Stimulated activated naive CD4-positive, alpha-beta T cell (primary cell): ENCODE results near the gene FYTTD1.
"Not testable (repeated sequence)": the region's sequence is repeated elsewhere in the genome, so short reads cannot be mapped to it uniquely, and the experiment has no call there.

ENCODE experiments used
- DNase-seq, 6 experiments: peaks; one replicate each; lab custom pipeline; 2025; lab: John Stamatoyannopoulos, UW

The FYTTD1 gene

GRCh38 chr3:197749601-197750395 lies at the start of gene FYTTD1:
Gene FYTTD1, plus strand, starts transcription at chr3:197749883. Its CDS starts 89 bp downstream, at chr3:197749972.
- peak; percentile 77 to 93 (median 85) for DNase-seq

GRCh38 chr3:197700095-197700494 lies 49.6 kb upstream of the FYTTD1 start:
- DNase-seq, result no peak

GRCh38 chr3:197701841-197702240 lies 47.8 kb upstream of the FYTTD1 start:
- no peak for DNase-seq

GRCh38 chr3:197706658-197707057 lies 43.0 kb upstream of the FYTTD1 start:
- no peak for DNase-seq

GRCh38 chr3:197709135-197709534 lies 40.5 kb upstream of the FYTTD1 start:
- DNase-seq, result no peak

GRCh38 chr3:197710965-197711364 lies 38.7 kb upstream of the FYTTD1 start:
- DNase-seq, result not testable (repeated sequence)

- DNase-seq, result peak; percentile 66 to 91 (median 88)
Measured at GRCh38 chr3:197711973-197712707, 37.5 kb upstream of the FYTTD1 start.

- DNase-seq, result no peak
Measured at GRCh38 chr3:197713477-197713822, 36.2 kb upstream of the FYTTD1 start.

GRCh38 chr3:197714251-197714650 lies 35.4 kb upstream of the FYTTD1 start:
- DNase-seq, result no peak

- no peak for DNase-seq
Measured at GRCh38 chr3:197718891-197719290, 30.8 kb upstream of the FYTTD1 start.

GRCh38 chr3:197720694-197721093 lies 29.0 kb upstream of the FYTTD1 start:
- no peak for DNase-seq

GRCh38 chr3:197722734-197723133 lies 26.9 kb upstream of the FYTTD1 start:
- DNase-seq, result no peak

- not testable (repeated sequence) for DNase-seq
Measured at GRCh38 chr3:197727878-197728277, 21.8 kb upstream of the FYTTD1 start.

GRCh38 chr3:197728487-197728886 lies 21.2 kb upstream of the FYTTD1 start:
- DNase-seq, result no peak

- peak in 1 of 6 experiments; percentile 22 for DNase-seq
Measured at GRCh38 chr3:197730200-197730599, 19.5 kb upstream of the FYTTD1 start.

GRCh38 chr3:197730770-197731169 lies 18.9 kb upstream of the FYTTD1 start:
- DNase-seq, result not testable (repeated sequence)

GRCh38 chr3:197731483-197731882 lies 18.2 kb upstream of the FYTTD1 start:
- DNase-seq, result not testable (repeated sequence)

GRCh38 chr3:197733042-197733441 lies 16.6 kb upstream of the FYTTD1 start:
- no peak for DNase-seq

- DNase-seq, result no peak
Measured at GRCh38 chr3:197734667-197735318, 14.9 kb upstream of the FYTTD1 start.

- peak in 3 of 6 experiments; percentile 24 to 55 (median 35) for DNase-seq
Measured at GRCh38 chr3:197736010-197736490, 13.6 kb upstream of the FYTTD1 start.

- DNase-seq, result peak; percentile 89 to 92 (median 91)
Measured at GRCh38 chr3:197736491-197737318, 13.0 kb upstream of the FYTTD1 start, which contains the start of gene RUBCN. Gene RUBCN, minus strand, starts transcription at chr3:197736904. Its CDS starts 185 bp downstream, at chr3:197736719.

- DNase-seq, result peak in 1 of 6 experiments; percentile 27
Measured at GRCh38 chr3:197737319-197737649, 12.4 kb upstream of the FYTTD1 start.
